Breast epithelium (tissue), 3 donors: ENCODE results near the gene CFAP298.

Experiments
- CTCF ChIP-seq, 3 donors: fragments of 450-650 bp; IDR thresholded peaks; one replicate each; pipeline ENCODE4 v1.5.1; 2016 to 2017; ENCODE audit warnings: antibody characterized with exemption in 3 of 3, mild to moderate bottlenecking in 3 of 3, moderate library complexity in 3 of 3
- POLR2A ChIP-seq: fragments of 450-650 bp; IDR thresholded peaks from one replicate; pipeline ENCODE4 v1.6.1; 2016; ENCODE audit warnings: antibody characterized with exemption, mild to moderate bottlenecking, moderate library complexity
- POLR2AphosphoS5 ChIP-seq, 3 donors: sonication (generic); formaldehyde crosslinking; IDR thresholded peaks; one replicate each; pipeline ENCODE4 v1.6.1; 2017; ENCODE audit warnings: antibody characterized with exemption in 3 of 3

- no peak for TF ChIP-seq POLR2AphosphoS5 (IDR thresholded peaks at IDR 0.05)
- TF ChIP-seq CTCF (IDR thresholded peaks at IDR 0.05) = no peak
- no peak for TF ChIP-seq POLR2A
Measured at GRCh38 chr21:32658524-32658923, 46.3 kb upstream of the CFAP298 start.
